GM12878 (cell line): ENCODE results near the gene RAB15. TPM values are rescaled to one million over a fixed set of nuclear protein-coding genes. Genes with fewer than 3 reads are reported as not detected.

Source experiments
- EED ChIP-seq: sonication (generic); IDR thresholded peaks from 2 replicates; pipeline ENCODE4 v1.6.1; 2016; ENCODE audit warnings: antibody characterized with exemption, low read depth
- EP300 ChIP-seq, 2 experiments: fragments of 150-350 bp in 1 of 2; IDR thresholded peaks; 2 replicates each; pipeline ENCODE4 v1.6.1; 2011 to 2012; ENCODE audit warnings: low read depth in 2 of 2, low read length in 2 of 2, borderline replicate concordance in 1 of 2, improper control_type of control experiment in 1 of 2, inconsistent platforms in 1 of 2; ENCODE audit not compliant: control insufficient read depth in 1 of 2
- FOXM1 ChIP-seq: IDR thresholded peaks from 2 replicates; pipeline ENCODE4 v1.6.1; 2012; ENCODE audit warnings: low read depth, mild to moderate bottlenecking, inconsistent platforms, low read length, moderate library complexity
- GABPA ChIP-seq: IDR thresholded peaks from 2 replicates; pipeline ENCODE4 v1.6.1; 2014; ENCODE audit warnings: antibody characterized with exemption, low read depth, mild to moderate bottlenecking, inconsistent platforms
- IKZF1 ChIP-seq: fragments of 450-650 bp; conservative IDR thresholded peaks from 2 replicates; pipeline ENCODE4 v1.6.1; 2017; ENCODE audit warnings: antibody characterized with exemption, mild to moderate bottlenecking
- IKZF2 ChIP-seq, 2 experiments: fragments of 450-650 bp; IDR thresholded peaks; 2 replicates each; pipeline ENCODE4 v1.6.1; 2017; ENCODE audit warnings: mild to moderate bottlenecking in 2 of 2, moderate library complexity in 2 of 2
- JUNB ChIP-seq: IDR thresholded peaks from 2 replicates; pipeline ENCODE4 v1.6.1; 2016; ENCODE audit warnings: antibody characterized with exemption, mild to moderate bottlenecking
- MEF2B ChIP-seq: fragments of 450-650 bp; IDR thresholded peaks from 2 replicates; pipeline ENCODE4 v1.6.1; 2018; ENCODE audit warnings: mild to moderate bottlenecking, moderate library complexity; ENCODE audit not compliant: partially characterized antibody, poor library complexity, severe bottlenecking
- MYC ChIP-seq: IDR thresholded peaks from 2 replicates; pipeline ENCODE4 v1.6.1; 2011; ENCODE audit warnings: mild to moderate bottlenecking, low read length, moderate library complexity, inconsistent platforms; ENCODE audit not compliant: insufficient read depth, insufficient replicate concordance, insufficient read length, severe bottlenecking
- PAX5 ChIP-seq: IDR thresholded peaks from 2 replicates; pipeline ENCODE4 v1.6.1; 2011; ENCODE audit warnings: low read depth, low read length, borderline replicate concordance
- POLR2AphosphoS2 ChIP-seq: IDR thresholded peaks from 2 replicates; pipeline ENCODE4 v1.6.1; 2011; ENCODE audit warnings: low read depth, mild to moderate bottlenecking, low read length, improper control_type of control experiment, moderate library complexity
- POLR2AphosphoS5 ChIP-seq: IDR thresholded peaks from 2 replicates; pipeline ENCODE4 v1.6.1; 2011; ENCODE audit warnings: mild to moderate bottlenecking, low read length, inconsistent platforms
- RBBP5 ChIP-seq: fragments of 200-600 bp; sonication (generic); conservative IDR thresholded peaks from 2 replicates; pipeline ENCODE4 v1.6.1; 2016
- RCOR1 ChIP-seq: conservative IDR thresholded peaks from 2 replicates; pipeline ENCODE4 v1.6.1; 2012; ENCODE audit warnings: low read depth, low read length, improper control_type of control experiment
- SMAD1 ChIP-seq: fragments of 450-650 bp; IDR thresholded peaks from 2 replicates; pipeline ENCODE4 v1.6.1; 2018; ENCODE audit warnings: mild to moderate bottlenecking, low read depth; ENCODE audit not compliant: partially characterized antibody
- SMC3 ChIP-seq: IDR thresholded peaks from 2 replicates; pipeline ENCODE4 v1.6.1; 2011; ENCODE audit warnings: low read length, improper control_type of control experiment, borderline replicate concordance
- SREBF1 ChIP-seq: IDR thresholded peaks from 2 replicates; pipeline ENCODE4 v1.6.1; 2012; ENCODE audit warnings: mild to moderate bottlenecking, low read length
- polyA plus RNA-seq, 11 experiments: library from polyadenylated mRNA; depleted of rRNA in 4 of 11; unstranded in 6 of 11; stranded (reverse) in 5 of 11; fragments of >200 nt; fragmentation: Nextera tagmentation in 4 of 11; fragmentation: Illumina TruSeq in 1 of 11; extraction: Ambion mirVana in 4 of 11; extraction: Trizol in 1 of 11; gene quantifications; 1 replicate in 1 of 11; 2 replicates in 10 of 11; pipeline versions ENCODE4 v1.2.1 to v1.2.3, GENCODE V29; 2011 to 2016; ENCODE audit warnings: inconsistent platforms in 2 of 11, missing spikeins in 2 of 11, low read depth in 1 of 11
- total RNA-seq, 4 experiments: library from RNA; depleted of rRNA in 3 of 4; stranded (reverse); fragments of >200 nt in 3 of 4; fragmentation: Illumina TruSeq in 1 of 4; extraction: Trizol in 1 of 4; gene quantifications; 2 replicates each; pipeline versions ENCODE4 v1.2.1 to v1.2.3, GENCODE V29; 2013 to 2021
- TF ChIP-seq, protein P1 (sequence below): fragments of 450-650 bp; formaldehyde crosslinking; IDR thresholded peaks from 2 replicates; pipeline ENCODE4 v1.5.0; 2022; ENCODE audit warnings: mild to moderate bottlenecking, missing genetic modification characterization
- TF ChIP-seq, protein P2 (sequence below): fragments of 450-650 bp; IDR thresholded peaks from 2 replicates; pipeline ENCODE4 v1.6.1; 2017; ENCODE audit warnings: mild to moderate bottlenecking, moderate library complexity

RAB15 gene
- total and polyA plus RNA-seq, 10 of the 15 experiments (the other 5 are each of a cell fraction or from before 2014, with no cell fraction given): 0.32 to 3.9 (median 2.1) TPM

DNA sequence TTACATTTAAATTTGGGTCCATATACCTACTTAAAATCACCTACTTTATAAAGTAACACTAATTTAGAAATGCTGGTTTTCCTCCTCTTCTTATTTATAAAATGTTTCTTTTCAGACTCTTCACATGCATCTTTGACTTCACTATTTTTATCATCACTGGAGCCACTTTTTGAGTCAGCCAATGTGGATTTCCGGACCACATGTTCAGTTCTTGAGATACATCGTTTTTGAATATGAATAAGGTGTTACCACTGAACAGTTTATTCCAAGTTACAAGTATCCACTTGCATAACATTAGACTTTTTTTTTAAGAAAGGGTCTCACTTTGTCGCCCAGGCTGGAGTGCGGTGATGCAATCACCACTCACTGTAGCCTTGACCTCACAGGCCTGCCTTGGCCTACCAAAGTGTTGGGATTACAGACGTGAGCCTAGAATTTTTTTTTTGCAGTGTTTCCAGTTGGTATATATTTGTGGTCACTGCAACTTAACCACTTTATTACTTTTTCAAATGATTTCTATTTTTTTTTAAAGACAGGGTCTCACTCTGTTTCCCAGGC, 20.3 kb upstream of the RAB15 start (continued):
- TF ChIP-seq EED: no peak
- TF ChIP-seq IKZF1: no peak
- no peak for TF ChIP-seq SREBF1
- no peak for TF ChIP-seq POLR2AphosphoS5
- no peak for TF ChIP-seq SMC3
- 0 out of 2 replicates have a peak, but pooled peaks have one; percentile 28 for TF ChIP-seq FOXM1
- TF ChIP-seq RCOR1: no peak
- TF ChIP-seq, protein P1, sequence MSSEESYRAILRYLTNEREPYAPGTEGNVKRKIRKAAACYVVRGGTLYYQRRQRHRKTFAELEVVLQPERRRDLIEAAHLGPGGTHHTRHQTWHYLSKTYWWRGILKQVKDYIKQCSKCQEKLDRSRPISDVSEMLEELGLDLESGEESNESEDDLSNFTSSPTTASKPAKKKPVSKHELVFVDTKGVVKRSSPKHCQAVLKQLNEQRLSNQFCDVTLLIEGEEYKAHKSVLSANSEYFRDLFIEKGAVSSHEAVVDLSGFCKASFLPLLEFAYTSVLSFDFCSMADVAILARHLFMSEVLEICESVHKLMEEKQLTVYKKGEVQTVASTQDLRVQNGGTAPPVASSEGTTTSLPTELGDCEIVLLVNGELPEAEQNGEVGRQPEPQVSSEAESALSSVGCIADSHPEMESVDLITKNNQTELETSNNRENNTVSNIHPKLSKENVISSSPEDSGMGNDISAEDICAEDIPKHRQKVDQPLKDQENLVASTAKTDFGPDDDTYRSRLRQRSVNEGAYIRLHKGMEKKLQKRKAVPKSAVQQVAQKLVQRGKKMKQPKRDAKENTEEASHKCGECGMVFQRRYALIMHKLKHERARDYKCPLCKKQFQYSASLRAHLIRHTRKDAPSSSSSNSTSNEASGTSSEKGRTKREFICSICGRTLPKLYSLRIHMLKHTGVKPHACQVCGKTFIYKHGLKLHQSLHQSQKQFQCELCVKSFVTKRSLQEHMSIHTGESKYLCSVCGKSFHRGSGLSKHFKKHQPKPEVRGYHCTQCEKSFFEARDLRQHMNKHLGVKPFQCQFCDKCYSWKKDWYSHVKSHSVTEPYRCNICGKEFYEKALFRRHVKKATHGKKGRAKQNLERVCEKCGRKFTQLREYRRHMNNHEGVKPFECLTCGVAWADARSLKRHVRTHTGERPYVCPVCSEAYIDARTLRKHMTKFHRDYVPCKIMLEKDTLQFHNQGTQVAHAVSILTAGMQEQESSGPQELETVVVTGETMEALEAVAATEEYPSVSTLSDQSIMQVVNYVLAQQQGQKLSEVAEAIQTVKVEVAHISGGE: no peak
- TF ChIP-seq, protein P2, sequence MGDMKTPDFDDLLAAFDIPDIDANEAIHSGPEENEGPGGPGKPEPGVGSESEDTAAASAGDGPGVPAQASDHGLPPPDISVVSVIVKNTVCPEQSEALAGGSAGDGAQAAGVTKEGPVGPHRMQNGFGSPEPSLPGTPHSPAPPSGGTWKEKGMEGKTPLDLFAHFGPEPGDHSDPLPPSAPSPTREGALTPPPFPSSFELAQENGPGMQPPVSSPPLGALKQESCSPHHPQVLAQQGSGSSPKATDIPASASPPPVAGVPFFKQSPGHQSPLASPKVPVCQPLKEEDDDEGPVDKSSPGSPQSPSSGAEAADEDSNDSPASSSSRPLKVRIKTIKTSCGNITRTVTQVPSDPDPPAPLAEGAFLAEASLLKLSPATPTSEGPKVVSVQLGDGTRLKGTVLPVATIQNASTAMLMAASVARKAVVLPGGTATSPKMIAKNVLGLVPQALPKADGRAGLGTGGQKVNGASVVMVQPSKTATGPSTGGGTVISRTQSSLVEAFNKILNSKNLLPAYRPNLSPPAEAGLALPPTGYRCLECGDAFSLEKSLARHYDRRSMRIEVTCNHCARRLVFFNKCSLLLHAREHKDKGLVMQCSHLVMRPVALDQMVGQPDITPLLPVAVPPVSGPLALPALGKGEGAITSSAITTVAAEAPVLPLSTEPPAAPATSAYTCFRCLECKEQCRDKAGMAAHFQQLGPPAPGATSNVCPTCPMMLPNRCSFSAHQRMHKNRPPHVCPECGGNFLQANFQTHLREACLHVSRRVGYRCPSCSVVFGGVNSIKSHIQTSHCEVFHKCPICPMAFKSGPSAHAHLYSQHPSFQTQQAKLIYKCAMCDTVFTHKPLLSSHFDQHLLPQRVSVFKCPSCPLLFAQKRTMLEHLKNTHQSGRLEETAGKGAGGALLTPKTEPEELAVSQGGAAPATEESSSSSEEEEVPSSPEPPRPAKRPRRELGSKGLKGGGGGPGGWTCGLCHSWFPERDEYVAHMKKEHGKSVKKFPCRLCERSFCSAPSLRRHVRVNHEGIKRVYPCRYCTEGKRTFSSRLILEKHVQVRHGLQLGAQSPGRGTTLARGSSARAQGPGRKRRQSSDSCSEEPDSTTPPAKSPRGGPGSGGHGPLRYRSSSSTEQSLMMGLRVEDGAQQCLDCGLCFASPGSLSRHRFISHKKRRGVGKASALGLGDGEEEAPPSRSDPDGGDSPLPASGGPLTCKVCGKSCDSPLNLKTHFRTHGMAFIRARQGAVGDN: no peak
- TF ChIP-seq MYC: no peak
- no peak for TF ChIP-seq RBBP5
- TF ChIP-seq GABPA: no peak
- TF ChIP-seq POLR2AphosphoS2: no peak
- TF ChIP-seq PAX5: no peak
- no peak for TF ChIP-seq EP300 (IDR thresholded peaks at IDR 0.05; ENCODE audit: borderline replicate concordance in 1 of 2, control insufficient read depth in 1 of 2, low read depth in 2 of 2, low read length in 2 of 2)
- no peak for TF ChIP-seq SMAD1
- peak; percentile 19 for TF ChIP-seq MEF2B
- peak; percentile 81 for TF ChIP-seq JUNB
- TF ChIP-seq IKZF2 (IDR thresholded peaks at IDR 0.05): no peak
